NCI-H2196 (cell line): ENCODE results near the gene PRKCD.
"Not testable (repeated sequence)": the region's sequence is repeated elsewhere in the genome, so short reads cannot be mapped to it uniquely, and the experiment has no call there.

Experiments used
- DNase-seq: peaks from one replicate; lab custom pipeline; 2025; ENCODE audit not compliant: unreplicated experiment; lab: John Stamatoyannopoulos, UW

The PRKCD gene

DNA sequence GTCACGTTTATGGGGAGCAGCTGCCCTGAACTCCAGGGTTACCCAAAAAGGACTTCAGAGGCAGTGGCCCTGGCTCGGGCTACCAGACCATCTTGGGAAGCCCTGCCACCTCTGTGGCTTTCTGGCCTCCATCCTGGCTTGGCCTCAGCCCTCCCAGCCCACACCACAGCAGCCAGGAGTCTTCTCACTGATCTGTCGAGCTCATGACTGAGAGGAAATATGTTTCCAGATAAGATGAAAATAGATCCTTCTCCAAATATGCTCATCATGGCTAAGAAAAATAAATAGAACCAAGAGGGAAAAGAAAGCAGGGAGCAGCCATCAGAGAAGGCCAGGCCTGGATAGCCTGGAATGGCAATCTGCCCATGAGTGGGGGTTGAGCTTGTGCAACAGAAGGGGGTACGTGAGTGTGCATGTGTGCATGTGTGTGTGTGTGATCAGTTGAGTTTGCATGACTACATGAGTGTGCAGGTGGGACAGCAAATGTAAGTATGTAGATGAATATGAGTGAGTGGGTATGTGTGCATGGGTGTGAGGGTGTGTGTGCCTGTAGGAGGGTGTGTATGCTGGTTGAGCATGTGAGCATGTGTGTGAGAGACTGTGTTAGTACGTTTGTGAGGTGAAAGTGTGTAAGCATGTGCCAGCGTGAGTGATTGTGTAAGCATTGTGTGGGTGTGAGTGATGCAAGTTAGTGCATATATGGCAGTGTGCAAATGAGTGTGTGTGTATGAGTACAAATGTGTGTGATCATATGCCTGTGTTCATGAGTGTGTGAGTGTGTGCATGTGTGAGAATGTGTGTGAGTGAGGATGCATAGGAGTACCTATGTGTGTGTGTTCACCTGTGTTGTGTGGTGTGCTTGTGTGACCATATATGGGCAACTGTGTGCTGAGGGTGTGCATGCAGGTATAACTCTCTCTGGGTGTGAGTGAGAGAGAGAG, 20.8 kb upstream of the PRKCD start:
- no peak for DNase-seq

DNA sequence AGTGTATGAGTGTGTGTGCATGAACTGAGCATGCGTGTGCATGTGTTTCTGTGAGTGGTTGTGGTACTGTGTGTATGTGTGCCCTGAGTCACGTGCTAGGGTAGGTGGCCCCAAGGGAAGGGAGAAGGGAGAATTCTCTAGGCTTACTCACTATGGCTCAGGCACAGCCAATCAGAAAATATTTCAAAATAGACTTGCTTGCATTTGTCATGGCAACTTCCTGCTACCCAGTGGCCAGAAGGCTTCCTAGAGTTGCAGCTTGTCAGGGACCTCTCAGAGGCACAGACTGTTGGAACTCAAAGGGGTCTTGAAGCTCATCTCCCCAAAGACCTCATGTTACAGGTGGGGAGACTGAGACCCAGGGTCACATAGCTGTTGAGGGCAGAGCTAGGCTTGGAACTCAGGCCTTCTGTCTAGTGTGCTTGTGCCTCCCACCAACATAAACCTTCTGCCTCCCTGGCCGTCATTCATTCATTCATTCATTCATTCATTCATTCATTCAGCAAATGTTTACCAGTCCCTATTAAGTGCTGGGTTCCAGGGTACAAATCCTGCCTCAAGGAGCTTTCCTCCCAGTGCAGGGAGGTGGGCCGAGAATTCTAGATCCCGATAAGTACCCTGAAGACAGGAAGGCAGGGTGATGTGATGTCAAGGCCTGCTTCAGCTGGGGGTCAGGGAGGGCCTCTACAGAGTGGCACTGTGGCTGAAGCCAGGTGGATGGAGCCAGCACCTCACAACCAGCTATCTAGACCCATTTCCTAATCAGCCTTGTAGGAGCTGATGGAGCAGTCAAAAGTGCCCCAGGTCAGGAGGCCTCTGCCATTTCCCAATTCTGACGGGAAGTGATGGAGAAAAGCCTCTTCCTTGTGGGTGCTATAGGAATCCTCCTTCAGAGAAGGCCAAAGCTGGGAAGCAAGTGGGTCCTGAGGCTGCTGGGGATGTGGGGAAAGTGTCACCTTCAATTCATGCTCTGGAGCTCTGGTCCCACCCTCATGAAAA, 19.9 kb upstream of the PRKCD start:
- no peak for DNase-seq

DNA sequence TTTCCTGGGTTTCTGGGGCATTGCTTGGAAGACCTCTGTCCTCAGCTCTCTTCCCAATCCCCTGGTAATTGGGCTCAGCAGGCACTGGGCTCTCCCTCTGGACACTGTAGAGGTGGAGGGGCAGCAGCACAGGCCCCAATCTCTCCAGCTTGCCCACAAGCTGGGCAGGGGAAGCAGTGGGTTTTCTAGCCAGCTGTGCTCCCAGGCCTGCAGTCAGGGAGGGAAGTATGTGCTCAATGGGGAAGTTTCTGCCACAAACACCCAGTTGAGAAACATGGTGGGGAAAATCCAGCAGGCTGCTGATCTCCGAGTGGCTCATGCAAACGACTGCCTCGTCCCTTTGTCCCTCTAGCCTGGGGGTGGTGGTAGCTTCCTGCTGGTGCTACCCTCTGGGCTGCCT, 18.0 kb upstream of the PRKCD start:
- no peak for DNase-seq

DNA sequence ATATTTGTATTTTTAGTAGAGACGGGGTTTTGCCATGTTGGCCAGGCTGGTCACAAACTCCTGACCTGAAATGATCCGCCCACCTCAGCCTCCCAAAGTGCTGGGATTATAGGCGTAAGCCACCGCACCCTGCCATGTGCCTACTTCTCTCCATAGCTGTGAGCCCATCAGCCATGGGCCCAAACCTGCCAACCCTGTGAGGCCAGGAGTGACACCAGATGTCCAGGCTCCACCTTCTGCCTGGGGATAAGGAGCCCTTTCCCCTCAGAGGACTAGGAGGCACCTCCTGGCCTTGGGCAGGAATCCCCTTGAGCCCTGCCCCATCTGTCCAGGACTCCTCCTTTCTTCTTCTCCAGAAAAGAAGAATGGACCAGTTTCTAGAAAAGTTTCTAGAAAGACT, 16.6 kb upstream of the PRKCD start:
- no peak for DNase-seq

DNA sequence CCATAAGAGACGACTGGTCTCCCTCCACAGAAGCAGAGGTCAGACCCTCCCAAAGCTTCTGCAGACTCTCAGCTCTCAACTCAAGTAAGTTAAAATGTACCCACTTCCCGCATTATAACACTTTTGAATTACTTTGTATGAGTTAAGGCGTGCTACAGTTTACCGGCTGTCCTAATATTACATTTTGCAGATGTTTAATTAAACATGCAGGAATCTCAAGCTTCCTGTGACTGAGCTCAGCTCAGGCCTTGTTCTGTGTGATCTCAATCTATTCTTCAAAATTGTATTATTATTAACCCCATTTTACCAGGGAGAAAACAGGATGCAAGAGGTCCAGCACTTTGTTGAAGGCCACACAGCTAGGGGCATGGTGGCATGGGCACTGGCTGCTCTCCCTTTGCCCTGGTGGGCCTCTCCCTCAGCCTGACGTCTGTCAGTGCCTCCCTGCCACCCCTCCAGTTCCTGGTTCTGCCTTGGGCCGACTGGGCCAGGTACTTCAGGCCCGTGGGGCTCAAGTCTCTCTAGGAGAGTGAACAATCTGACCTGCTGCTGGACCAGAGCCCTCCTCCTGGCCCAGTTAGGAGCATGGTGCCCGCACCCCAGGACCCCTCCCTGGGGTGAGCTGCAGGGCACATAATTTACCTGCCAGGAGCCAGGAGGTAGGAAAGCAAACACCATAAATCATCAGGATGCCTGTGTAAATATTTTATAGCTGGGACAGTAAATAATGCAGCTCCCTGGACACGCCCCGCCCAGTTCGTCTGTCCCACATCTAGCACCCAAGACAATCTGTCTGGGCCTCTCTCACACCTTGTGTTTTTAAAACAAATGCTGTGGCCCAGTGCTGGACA, 15.9 kb upstream of the PRKCD start:
- no peak for DNase-seq

DNA sequence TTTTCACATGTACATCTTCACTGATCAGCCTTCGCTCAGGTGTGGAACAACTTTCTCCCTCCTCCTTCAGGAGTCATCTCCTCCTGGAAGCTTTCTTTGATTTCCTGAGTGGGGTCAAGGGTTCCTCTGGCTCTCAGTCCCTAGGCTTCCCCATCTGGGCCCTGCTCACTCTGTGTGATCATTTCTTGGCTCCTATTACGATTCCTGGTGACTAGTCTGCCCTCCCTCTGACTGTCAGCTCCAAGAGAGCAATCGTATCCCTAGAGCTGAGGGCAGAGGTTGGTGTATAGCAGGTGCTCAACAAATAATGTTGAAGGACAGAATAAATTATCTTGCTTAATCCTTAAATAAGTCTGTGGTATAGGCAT, 15.3 kb upstream of the PRKCD start:
- no peak for DNase-seq

DNA sequence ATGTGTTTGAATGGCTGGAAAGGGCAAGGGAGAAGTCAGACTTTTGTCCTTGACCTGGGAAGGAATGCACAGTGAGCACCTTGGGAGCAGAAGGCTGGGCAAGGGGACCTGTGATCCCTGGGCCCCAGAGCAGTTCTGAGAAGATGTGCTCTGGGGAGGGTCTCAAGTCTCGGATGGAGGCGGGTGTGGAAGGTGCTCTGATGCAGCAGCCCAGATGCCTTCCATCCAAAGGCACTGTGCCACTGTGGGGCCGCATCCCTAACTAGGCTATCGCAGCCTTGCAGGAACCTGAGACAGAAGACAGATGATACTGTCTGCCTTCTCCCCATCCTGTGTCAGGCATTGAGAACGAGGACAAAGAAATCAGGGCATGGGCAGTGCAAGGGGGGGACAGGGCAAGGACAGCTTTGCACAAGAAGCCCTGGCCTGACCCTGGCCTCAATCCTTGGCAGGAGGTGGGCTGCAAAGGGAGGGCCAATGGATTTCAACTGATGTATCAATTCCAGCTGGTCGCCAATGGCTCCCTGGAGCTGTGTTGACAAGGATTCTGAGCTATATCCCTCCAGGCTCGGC, 14.6 kb upstream of the PRKCD start:
- DNase-seq = no peak

DNA sequence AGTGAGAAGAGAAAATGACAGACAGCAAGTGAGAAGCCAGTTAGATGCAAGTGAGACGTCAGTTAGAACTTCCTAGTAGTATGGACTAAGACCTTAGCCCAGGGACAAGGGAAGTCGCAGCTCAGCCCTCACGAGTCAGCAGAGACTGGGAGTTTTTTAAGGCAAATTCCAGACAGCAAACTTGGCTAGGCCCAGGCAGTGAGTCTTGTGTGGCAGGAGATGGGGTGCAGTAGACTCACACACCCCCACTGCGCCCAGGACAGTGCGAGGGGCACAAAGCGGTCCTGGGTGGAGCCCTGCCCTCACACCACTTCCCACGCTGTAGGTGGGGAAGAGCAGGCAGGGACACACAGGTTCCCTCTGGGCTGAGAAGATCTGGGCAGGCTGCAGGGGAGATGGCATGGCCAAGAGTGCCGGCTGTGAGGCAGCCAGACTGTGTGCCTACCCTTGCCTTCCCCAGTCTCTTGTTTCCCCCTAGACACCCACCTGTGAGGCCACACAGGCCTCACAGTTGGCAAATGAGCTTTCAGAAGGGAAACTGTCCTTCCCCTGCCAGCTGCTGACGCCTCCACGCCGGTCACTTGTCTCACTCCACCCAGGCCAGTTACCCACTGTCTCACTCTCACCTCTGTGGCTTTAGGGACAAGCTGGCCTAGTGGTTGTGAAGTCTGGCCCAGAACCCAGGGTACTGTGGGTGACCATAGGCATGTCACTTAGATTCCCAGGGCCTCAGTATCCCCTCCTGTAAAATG, 13.7 kb upstream of the PRKCD start:
- no peak for DNase-seq

DNA sequence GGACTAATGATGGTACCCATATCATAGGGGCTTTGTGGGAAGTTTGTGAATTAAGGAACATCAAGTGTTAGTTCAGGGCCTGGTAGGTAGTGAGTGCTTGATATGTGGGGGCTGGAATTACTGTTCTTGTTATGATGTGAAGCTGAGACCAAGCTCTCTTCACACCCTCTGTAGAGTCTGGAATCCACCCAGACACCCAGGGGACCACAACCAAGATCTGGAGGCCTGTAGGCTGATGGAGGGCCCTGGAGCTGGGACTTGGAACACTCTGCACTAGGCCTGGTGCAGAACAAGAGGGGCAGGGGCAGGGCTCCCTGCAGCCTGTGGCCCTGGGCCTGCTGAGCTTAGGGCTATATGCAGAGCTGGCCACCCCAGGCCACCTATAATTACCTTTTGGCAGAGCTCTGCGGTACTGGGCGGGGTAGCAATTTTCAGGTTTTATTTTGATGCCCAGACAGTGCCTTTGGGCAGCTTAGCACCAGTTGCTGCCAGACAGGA, 13.1 kb upstream of the PRKCD start:
- DNase-seq = no peak

DNA sequence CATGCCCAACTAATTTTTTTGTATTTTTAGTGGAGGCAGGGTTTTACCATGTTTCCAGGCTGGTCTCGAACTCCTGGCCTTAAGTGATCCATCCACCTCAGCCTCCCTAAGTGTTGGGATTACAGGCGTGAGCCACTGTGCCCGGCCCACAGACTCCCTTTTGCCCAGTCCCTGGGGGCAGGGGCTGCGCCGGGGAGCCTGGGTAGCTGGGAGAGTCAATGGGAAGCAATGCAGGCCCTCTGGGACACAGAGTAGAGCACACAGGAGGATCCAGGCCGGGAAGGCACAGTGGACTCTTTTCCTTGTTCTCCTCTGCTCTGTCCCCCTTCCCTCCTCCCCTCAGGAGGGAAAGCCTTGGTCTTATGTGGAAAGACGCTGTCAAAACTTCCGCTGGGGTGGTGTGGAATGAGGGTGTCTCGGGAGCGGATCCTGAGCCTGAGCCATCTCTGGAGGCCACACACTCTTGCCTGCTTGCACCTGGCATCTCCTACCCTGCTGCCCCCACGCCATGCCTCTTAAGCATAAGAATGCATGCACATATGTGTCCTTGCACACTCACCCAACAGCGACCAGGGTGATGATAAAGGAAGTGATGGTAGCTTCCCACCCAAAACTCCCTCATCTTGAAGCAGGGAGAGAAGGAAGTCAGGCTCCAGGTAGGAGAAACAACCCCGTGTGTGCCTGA, 11.9 kb upstream of the PRKCD start:
- no peak for DNase-seq

DNA sequence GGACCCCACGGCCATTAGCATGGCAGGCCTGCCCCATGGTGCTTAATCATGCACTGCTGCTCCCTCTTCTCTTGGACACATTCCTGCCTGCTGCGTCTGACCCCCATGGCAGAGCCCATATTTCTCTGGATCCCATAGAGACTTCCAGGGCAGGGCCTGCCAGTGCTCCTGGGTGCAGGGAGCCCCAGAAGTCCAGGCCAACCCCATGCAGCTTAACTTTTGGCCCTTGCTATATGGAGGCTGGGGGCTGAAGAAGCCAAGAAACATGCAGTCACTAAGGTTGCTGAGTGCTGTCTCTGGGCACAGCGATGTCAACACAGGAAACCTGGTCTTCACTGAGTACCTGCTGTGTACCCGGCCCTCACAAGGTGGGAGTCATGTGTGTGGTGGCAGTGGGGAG, 11.3 kb upstream of the PRKCD start:
- DNase-seq = no peak

DNA sequence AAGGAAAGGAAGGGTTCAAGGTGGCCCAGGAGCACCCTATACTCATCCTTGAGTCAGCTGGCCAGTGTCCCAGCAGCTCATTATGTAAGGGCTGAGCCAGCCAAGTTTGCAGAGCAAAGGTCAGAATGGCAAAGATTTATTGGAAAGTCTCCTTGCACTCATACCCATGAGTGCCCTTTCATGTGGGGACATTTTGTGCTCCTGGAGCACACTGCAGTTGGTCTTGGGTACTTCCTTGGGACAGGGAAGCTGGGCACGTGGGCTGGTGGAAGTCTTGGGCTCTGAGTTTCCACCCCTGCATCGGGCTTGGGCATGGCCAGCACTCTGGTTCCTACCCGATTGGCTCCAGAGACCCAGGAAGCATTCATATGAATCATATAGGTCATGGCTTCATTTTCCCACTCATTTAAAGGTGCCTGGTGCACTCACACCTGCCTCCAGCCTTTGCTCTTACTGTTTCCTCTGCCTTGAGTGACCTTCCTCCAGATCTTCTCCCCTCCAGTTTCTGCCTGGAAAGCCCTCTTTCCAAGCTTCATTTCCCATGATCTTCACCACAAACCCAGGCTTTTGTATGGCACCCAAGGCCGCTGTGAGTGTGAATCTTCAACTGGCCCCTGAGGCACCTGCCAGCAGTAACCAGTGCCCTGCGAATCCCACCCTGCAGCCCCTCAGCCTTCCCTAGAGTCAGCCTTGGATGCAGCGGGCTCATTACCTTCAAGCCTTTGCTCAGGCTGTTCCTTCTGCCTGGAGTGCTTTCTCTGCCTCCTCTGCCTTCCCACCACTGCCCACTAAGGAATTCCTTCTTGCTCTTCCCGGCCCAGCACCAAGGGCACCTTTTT, 10.5 kb upstream of the PRKCD start:
- no peak for DNase-seq

DNA sequence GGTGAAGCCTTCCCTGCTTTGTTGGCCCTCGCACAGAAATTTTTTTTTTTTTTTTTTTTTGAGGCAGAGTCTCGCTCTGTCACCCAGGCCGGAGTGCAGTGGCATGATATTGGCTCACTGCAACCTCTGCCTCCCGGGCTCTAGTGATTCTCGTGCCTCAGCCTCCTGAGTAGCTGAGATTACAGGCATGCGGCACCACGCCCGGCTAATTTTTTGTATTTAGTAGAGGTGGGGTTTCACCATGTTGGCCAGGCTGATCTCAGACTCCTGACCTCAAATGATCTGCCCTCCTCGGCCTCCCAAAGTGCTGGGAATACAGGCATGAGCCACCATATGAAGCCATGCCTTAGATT, 9.9 kb upstream of the PRKCD start:
- DNase-seq = not testable (repeated sequence)

DNA sequence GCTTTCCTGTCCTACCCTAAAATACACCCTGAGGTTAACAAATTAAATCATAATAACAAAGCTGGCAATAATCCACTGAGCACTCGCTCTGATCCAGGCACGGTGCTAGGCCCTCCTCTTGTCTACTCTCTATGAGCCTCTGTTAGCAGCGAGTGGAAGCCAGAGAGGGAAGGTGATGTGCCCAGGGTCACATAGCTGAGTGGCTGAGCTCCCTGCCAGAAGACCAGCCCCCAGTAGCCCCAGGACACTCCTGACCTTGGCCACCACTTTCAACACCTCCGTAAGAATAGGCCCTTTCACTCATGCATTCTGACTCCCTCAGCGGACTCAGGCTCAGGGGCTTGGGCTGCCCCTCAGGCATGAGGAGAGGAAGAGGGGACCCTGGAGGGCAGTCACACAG, 9.5 kb upstream of the PRKCD start:
- no peak for DNase-seq

DNA sequence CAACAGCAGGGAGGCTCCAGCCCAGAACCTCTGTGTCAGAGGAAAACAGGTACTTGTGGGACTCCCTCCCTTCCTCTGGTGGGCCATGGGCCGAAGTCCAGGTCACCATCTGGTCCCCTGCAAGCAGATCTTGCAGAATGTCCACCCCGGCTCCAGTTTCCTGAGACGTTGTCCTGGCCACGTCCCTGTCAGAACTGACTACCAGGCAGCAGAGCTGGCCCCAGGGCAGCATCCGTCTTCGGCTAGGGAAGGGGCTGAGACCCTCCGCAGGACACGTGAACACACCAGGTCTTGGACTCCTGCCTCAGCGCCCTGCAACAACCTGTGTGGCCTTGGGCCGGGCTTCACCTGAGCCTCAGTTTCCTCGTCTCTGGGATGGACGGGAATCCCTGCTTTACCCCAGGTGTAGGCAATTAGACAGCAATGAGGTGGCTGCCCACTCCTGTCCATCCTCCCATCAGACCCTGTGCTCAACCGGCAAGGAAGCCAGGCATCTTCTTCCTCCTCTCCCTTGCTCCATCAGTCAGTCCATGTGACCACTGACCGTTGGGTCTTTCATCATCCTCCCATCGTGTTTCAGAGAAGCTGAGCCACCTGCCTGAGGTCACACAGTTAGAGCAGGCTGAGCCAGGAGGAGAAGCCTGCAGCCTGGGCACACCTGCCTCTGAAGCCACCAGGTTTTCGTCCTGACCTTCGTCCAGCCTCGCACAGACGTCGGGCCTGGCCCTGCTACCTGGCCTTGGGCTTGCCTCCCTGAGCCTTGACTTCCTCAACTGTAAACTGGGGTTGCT, 8.9 kb upstream of the PRKCD start:
- DNase-seq = no peak

DNA sequence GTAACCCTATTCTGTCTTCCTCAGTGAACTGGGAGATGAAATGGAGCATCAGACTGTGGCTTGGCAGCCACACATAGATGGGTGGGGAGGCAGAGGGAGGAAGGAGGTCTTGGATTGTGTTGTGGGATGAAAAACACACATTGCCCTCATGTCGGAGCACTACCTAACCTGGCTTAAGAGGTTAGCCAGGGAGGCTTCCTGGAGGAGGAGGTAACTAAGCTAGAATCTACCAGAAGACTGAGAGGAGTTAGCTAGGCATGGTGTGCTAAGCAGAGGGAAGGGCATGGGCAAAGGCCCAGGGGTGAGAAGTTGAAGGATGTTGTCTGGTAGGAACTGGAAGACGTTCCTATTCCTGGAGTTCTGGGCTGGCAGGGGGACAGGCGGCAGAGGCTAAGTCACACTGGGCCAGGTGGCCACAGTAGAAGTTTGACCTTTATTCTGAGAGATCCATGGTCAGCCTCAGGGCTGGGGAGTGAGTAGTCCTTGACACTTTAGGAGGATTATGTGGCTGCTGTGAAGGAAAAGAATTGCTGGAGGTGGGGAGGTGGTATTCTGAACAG, 7.7 kb upstream of the PRKCD start:
- DNase-seq = no peak

DNA sequence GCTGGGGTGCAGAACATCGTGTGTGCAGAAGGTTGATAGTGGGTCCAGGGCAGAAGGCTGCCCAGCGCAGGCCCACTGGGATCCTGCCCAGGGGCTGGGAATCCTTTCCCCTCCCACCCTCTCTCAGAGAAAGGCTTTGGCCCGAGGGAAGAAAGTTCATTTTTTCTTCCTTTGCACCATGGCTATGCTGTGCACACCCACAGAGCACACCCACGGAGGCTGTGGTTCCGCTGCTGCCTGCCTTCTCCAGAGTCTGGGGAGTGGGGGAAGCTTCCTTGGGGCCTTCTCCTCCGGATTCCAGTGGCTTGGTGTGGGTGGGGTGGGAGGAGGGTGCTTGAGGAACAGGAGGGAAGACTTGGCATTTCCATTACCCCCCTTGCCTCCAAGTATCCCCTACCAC, 7.0 kb upstream of the PRKCD start:
- no peak for DNase-seq
